GM12878 (cell line): ENCODE data around the gene IBA57. TPM values are rescaled to one million over a fixed set of nuclear protein-coding genes. Genes with fewer than 3 reads are reported as not detected.
A peak's percentile ranks its signal among the peaks of the same experiment; 100 is the strongest.

Experiments used
- ATAC-seq: fragments of 200-7000 bp; cut with Tn5 transposase; 3 replicates; pipeline ENCODE4 v1.9.1; 2020; ENCODE audit warnings: mild to moderate bottlenecking, moderate library complexity
- BruUV-seq: library from RNA; stranded (reverse); fragments of 400-500 nt; replicated peaks from 2 replicates; lab custom pipeline; 2021; lab: Mats Ljungman, UMichigan
- CTCF ChIA-PET: fragments of 300-600 bp; sonication (Branson Sonifier 250); formaldehyde crosslinking; extraction: SDS; loops from one replicate; lab custom pipeline; 2021; ENCODE audit warnings: inconsistent platforms; lab: Yijun Ruan, JAX
- POLR2A ChIA-PET: fragments of 350-600 bp; formaldehyde crosslinking; extraction: SDS; loops from one replicate; lab custom pipeline; 2021; ENCODE audit warnings: inconsistent platforms; lab: Charles Lee
- RAD21 ChIA-PET: fragments of 300-600 bp; sonication (Branson Sonifier 250); formaldehyde crosslinking; loops from one replicate; lab custom pipeline; 2023; ENCODE audit warnings: antibody characterized with exemption; ENCODE audit not compliant: unreplicated experiment; lab: Charles Lee
- SMC1A ChIA-PET: fragments of 300-600 bp; sonication (Branson Sonifier 250); formaldehyde crosslinking; loops from one replicate; lab custom pipeline; 2023; ENCODE audit not compliant: unreplicated experiment, uncharacterized antibody; lab: Charles Lee
- DNase-seq: peaks from one replicate; pipeline ENCODE4 v3.0.0-alpha.2; 2011; ENCODE audit warnings: low read depth, low spot score
- FAIRE-seq: peaks from 3 replicates; lab custom pipeline; 2011; peaks lifted over from hg19 to GRCh38; lab: Jason Lieb, UNC
- H2AFZ ChIP-seq: 2 replicates; pipeline ENCODE4 v1.6.0; 2011; ENCODE audit warnings: low read depth, low read length, control low read depth; ENCODE audit not compliant: control insufficient read depth
- H3K27ac ChIP-seq: 2 replicates; pipeline ENCODE4 v1.5.1; 2011; ENCODE audit warnings: control low read depth; ENCODE audit not compliant: control insufficient read depth, insufficient read depth
- H3K27me3 ChIP-seq, 2 experiments: replicated peaks in 1 of 2; 2 replicates each; pipeline versions ENCODE4 v1.6.0 to v1.6.1; 2011; ENCODE audit warnings: low read length in 1 of 2; ENCODE audit not compliant: control insufficient read depth in 2 of 2, insufficient read depth in 2 of 2
- H3K36me3 ChIP-seq, 2 experiments: 2 replicates each; pipeline ENCODE4 v1.5.1; 2011; ENCODE audit warnings: low read length in 1 of 2; ENCODE audit not compliant: control insufficient read depth in 2 of 2, insufficient read depth in 2 of 2
- H3K4me1 ChIP-seq: 2 replicates; pipeline ENCODE4 v1.6.1; 2011; ENCODE audit warnings: mild to moderate bottlenecking, low read length, moderate library complexity, mixed read lengths; ENCODE audit not compliant: control insufficient read depth, insufficient read depth
- H3K4me2 ChIP-seq: 2 replicates; pipeline ENCODE4 v1.6.0; 2011; ENCODE audit warnings: control low read depth; ENCODE audit not compliant: control insufficient read depth, insufficient read depth
- H3K4me3 ChIP-seq: fragments of 200-600 bp; sonication (generic); 2 replicates; pipeline ENCODE4 v1.5.1; 2016
- H3K79me2 ChIP-seq: 2 replicates; pipeline ENCODE4 v1.6.0; 2011; ENCODE audit warnings: low read length; ENCODE audit not compliant: control insufficient read depth, insufficient read depth
- H3K9ac ChIP-seq: 2 replicates; pipeline ENCODE4 v1.8.0; 2011; ENCODE audit warnings: low read length, control low read depth, mixed read lengths; ENCODE audit not compliant: control insufficient read depth, insufficient read depth
- H3K9me3 ChIP-seq: replicated peaks from 3 replicates; pipeline ENCODE4 v1.5.1; 2011; ENCODE audit warnings: mild to moderate bottlenecking, low read length; ENCODE audit not compliant: control insufficient read depth, insufficient read depth
- H4K20me1 ChIP-seq: 2 replicates; pipeline ENCODE4 v1.6.0; 2011; ENCODE audit not compliant: control insufficient read depth, insufficient read depth
- HDGF ChIP-seq: fragments of 450-650 bp; IDR thresholded peaks from 2 replicates; pipeline ENCODE4 v1.6.1; 2016; ENCODE audit warnings: antibody characterized with exemption
- MYC ChIP-seq: IDR thresholded peaks from 2 replicates; pipeline ENCODE4 v1.6.1; 2011; ENCODE audit warnings: mild to moderate bottlenecking, low read length, moderate library complexity, inconsistent platforms; ENCODE audit not compliant: insufficient read depth, insufficient replicate concordance, insufficient read length, severe bottlenecking
- POLR2AphosphoS2 ChIP-seq: IDR thresholded peaks from 2 replicates; pipeline ENCODE4 v1.6.1; 2011; ENCODE audit warnings: low read depth, mild to moderate bottlenecking, low read length, improper control_type of control experiment, moderate library complexity
- RFX5 ChIP-seq: IDR thresholded peaks from 2 replicates; pipeline ENCODE4 v1.6.1; 2011; ENCODE audit warnings: low read depth, low read length, improper control_type of control experiment
- ZNF622 ChIP-seq: fragments of 450-650 bp; IDR thresholded peaks from 2 replicates; pipeline ENCODE4 v1.6.1; 2017; ENCODE audit warnings: mild to moderate bottlenecking, inconsistent platforms
- WGBS: methylation state at CpG from one replicate; pipeline ENCODE4 v1.1.6; 2016; ENCODE audit warnings: low lambda C conversion rate; ENCODE audit not compliant: insufficient replicate concordance, insufficient coverage; ENCODE audit errors: missing lambda C conversion rate; 5-methylcytosine and 5-hydroxymethylcytosine counted together
- in situ Hi-C: fragments of 300-500 bp; cut with MboI; formaldehyde crosslinking; loops from 9 replicates; pipeline ENCODE4 v1.14.3; 2018; ENCODE audit warnings: mixed read lengths
- intact Hi-C: fragments of 100-400 bp; cut with micrococcal nuclease; formaldehyde crosslinking; loops from one replicate; pipeline ENCODE4 v1.14.2; 2022; ENCODE audit not compliant: unreplicated experiment
- polyA plus RNA-seq, 11 experiments: library from polyadenylated mRNA; depleted of rRNA in 4 of 11; unstranded in 6 of 11; stranded (reverse) in 5 of 11; fragments of >200 nt; fragmentation: Nextera tagmentation in 4 of 11; fragmentation: Illumina TruSeq in 1 of 11; extraction: Ambion mirVana in 4 of 11; extraction: Trizol in 1 of 11; gene quantifications; 1 replicate in 1 of 11; 2 replicates in 10 of 11; pipeline versions ENCODE4 v1.2.1 to v1.2.3, GENCODE V29; 2011 to 2016; ENCODE audit warnings: inconsistent platforms in 2 of 11, missing spikeins in 2 of 11, low read depth in 1 of 11
- total RNA-seq, 4 experiments: library from RNA; depleted of rRNA in 3 of 4; stranded (reverse); fragments of >200 nt in 3 of 4; fragmentation: Illumina TruSeq in 1 of 4; extraction: Trizol in 1 of 4; gene quantifications; 2 replicates each; pipeline versions ENCODE4 v1.2.1 to v1.2.3, GENCODE V29; 2013 to 2021
- TF ChIP-seq, protein P1 (sequence below): fragments of 450-650 bp; IDR thresholded peaks from 2 replicates; pipeline ENCODE4 v1.6.1; 2014; ENCODE audit warnings: mild to moderate bottlenecking
- TF ChIP-seq, protein P2 (sequence below): fragments of 450-650 bp; conservative IDR thresholded peaks from 2 replicates; pipeline ENCODE4 v1.6.1; 2017; ENCODE audit warnings: mild to moderate bottlenecking, moderate library complexity
- TF ChIP-seq, protein P3 (sequence below): fragments of 450-650 bp; IDR thresholded peaks from 2 replicates; pipeline ENCODE4 v1.6.1; 2017; ENCODE audit warnings: borderline replicate concordance
- TF ChIP-seq, protein P4 (sequence below): fragments of 450-650 bp; formaldehyde crosslinking; IDR thresholded peaks from 2 replicates; pipeline ENCODE4 v1.4.0; 2020; ENCODE audit warnings: mild to moderate bottlenecking, moderate library complexity

Gene IBA57
- total and polyA plus RNA-seq, 10 of the 15 experiments (the other 5 are each of a cell fraction or from before 2014, with no cell fraction given) = 0.51 to 8.6 (median 3.7) TPM

DNA sequence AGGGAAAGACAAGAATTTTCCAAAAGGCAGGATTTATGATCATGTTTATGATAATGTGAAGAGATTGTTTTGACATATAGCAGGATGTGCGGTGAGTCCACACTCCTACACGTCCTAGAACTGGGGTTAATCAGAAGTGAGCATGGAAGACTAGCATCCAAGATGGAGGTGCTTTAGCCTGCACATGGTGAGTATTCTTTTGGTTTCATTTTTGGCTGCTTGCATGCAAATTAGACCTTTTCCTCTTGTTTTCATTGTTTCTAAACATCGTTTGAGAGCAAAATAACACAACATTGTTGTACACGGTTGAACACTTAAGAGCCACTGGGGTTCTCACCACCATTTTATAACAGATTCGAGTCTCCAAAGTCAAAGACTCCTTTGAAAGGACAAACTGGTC is 40.4 kb upstream of the IBA57 start:
- H3K9me3 ChIP-seq = no peaks in the 10 kb centered on the region; the same call in 2 of the 3 replicates
- no peaks in the 10 kb centered on the region for H3K36me3 ChIP-seq
- H3K9ac ChIP-seq = no peak overlapping the region
- ChIA-PET RAD21 (no interaction called here), SMC1A (no interaction called here), CTCF (interaction anchor here (1.2 to 2.3 kb wide), 3 partner anchors 10 to 126 kb away, joined by 4 to 10 read pairs (median 7); no protein-coding TSS in a partner anchor), POLR2A (no interaction called here)
- intact Hi-C loops (no loop called here), in situ Hi-C loops (no loop called here)
- no peaks in the 10 kb centered on the region for H3K79me2 ChIP-seq
- TF ChIP-seq HDGF = no peak
- TF ChIP-seq, protein P1, sequence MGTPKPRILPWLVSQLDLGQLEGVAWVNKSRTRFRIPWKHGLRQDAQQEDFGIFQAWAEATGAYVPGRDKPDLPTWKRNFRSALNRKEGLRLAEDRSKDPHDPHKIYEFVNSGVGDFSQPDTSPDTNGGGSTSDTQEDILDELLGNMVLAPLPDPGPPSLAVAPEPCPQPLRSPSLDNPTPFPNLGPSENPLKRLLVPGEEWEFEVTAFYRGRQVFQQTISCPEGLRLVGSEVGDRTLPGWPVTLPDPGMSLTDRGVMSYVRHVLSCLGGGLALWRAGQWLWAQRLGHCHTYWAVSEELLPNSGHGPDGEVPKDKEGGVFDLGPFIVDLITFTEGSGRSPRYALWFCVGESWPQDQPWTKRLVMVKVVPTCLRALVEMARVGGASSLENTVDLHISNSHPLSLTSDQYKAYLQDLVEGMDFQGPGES = no peak
- TF ChIP-seq, protein P2, sequence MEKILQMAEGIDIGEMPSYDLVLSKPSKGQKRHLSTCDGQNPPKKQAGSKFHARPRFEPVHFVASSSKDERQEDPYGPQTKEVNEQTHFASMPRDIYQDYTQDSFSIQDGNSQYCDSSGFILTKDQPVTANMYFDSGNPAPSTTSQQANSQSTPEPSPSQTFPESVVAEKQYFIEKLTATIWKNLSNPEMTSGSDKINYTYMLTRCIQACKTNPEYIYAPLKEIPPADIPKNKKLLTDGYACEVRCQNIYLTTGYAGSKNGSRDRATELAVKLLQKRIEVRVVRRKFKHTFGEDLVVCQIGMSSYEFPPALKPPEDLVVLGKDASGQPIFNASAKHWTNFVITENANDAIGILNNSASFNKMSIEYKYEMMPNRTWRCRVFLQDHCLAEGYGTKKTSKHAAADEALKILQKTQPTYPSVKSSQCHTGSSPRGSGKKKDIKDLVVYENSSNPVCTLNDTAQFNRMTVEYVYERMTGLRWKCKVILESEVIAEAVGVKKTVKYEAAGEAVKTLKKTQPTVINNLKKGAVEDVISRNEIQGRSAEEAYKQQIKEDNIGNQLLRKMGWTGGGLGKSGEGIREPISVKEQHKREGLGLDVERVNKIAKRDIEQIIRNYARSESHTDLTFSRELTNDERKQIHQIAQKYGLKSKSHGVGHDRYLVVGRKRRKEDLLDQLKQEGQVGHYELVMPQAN = no peak
- TF ChIP-seq MYC = no peak
- TF ChIP-seq, protein P3, sequence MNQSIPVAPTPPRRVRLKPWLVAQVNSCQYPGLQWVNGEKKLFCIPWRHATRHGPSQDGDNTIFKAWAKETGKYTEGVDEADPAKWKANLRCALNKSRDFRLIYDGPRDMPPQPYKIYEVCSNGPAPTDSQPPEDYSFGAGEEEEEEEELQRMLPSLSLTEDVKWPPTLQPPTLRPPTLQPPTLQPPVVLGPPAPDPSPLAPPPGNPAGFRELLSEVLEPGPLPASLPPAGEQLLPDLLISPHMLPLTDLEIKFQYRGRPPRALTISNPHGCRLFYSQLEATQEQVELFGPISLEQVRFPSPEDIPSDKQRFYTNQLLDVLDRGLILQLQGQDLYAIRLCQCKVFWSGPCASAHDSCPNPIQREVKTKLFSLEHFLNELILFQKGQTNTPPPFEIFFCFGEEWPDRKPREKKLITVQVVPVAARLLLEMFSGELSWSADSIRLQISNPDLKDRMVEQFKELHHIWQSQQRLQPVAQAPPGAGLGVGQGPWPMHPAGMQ = no peak
- no peak for TF ChIP-seq ZNF622
- TF ChIP-seq RFX5 = no peak
- TF ChIP-seq, protein P4, sequence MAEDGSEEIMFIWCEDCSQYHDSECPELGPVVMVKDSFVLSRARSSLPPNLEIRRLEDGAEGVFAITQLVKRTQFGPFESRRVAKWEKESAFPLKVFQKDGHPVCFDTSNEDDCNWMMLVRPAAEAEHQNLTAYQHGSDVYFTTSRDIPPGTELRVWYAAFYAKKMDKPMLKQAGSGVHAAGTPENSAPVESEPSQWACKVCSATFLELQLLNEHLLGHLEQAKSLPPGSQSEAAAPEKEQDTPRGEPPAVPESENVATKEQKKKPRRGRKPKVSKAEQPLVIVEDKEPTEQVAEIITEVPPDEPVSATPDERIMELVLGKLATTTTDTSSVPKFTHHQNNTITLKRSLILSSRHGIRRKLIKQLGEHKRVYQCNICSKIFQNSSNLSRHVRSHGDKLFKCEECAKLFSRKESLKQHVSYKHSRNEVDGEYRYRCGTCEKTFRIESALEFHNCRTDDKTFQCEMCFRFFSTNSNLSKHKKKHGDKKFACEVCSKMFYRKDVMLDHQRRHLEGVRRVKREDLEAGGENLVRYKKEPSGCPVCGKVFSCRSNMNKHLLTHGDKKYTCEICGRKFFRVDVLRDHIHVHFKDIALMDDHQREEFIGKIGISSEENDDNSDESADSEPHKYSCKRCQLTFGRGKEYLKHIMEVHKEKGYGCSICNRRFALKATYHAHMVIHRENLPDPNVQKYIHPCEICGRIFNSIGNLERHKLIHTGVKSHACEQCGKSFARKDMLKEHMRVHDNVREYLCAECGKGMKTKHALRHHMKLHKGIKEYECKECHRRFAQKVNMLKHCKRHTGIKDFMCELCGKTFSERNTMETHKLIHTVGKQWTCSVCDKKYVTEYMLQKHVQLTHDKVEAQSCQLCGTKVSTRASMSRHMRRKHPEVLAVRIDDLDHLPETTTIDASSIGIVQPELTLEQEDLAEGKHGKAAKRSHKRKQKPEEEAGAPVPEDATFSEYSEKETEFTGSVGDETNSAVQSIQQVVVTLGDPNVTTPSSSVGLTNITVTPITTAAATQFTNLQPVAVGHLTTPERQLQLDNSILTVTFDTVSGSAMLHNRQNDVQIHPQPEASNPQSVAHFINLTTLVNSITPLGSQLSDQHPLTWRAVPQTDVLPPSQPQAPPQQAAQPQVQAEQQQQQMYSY (CRISPR knock-in tag) = no peak
- TF ChIP-seq POLR2AphosphoS2 = no peak
- H3K4me1 ChIP-seq = no peaks in the 10 kb centered on the region
- DNase-seq (no peak), FAIRE-seq (no peak), ATAC-seq (0 out of 3 replicates have a peak, but pooled peaks have one; percentile 21)
- 70% methylated on average over 5 of the region's 5 CpGs for WGBS
- H2AFZ ChIP-seq = peak overlapping the region; percentile 33; the same call in 1 of the 2 replicates
- no peaks in the 10 kb centered on the region for H4K20me1 ChIP-seq
- H3K4me2 ChIP-seq = no peak overlapping the region
- no TSS peak for BruUV-seq
- H3K27ac ChIP-seq = no peak overlapping the region
- H3K27me3 ChIP-seq = no peaks in the 10 kb centered on the region
- no peak overlapping the region for H3K4me3 ChIP-seq
